Measurements from ENCODE around the gene SSTR5. TPM values are rescaled to one million over a fixed set of nuclear protein-coding genes. Genes with fewer than 3 reads are reported as not detected.

Gene SSTR5
- total RNA-seq, 1 donor from 2014 or later, result not detected

GRCh38 chr16:1040346-1040745 lies 32.2 kb upstream of the SSTR5 start:
- H3K9me3 Mint-ChIP-seq, result no peaks in the 10 kb centered on the region
- H3K4me3 Mint-ChIP-seq, result no peak overlapping the region
- POLR2A ChIA-PET, result no interaction called here
- H3K27me3 Mint-ChIP-seq, result peaks cover 3% of the 10 kb centered on the region
- no peak for TF ChIP-seq CTCF (IDR thresholded peaks at IDR 0.05)
- H3K4me1 Mint-ChIP-seq, result no peaks in the 10 kb centered on the region
- CTCF ChIA-PET, result no interaction called here
- ATAC-seq (ENCODE audit: low read depth), result no peak
- no peaks in the 10 kb centered on the region for H3K36me3 Mint-ChIP-seq (ENCODE audit: low read depth)
- intact Hi-C loops (cut with micrococcal nuclease), result no loop called here
- no peak overlapping the region for H3K27ac Mint-ChIP-seq
- no peak for DNase-seq

- ChIA-PET POLR2A (no interaction called here), CTCF (no interaction called here)
- no peaks in the 10 kb centered on the region for H3K9me3 Mint-ChIP-seq
- H3K4me3 Mint-ChIP-seq, result no peak overlapping the region
- intact Hi-C loops (cut with micrococcal nuclease), result no loop called here
- no peak for ATAC-seq (ENCODE audit: low read depth)
- no peak overlapping the region for H3K27ac Mint-ChIP-seq
- DNase-seq, result no peak
- H3K36me3 Mint-ChIP-seq (ENCODE audit: low read depth), result no peaks in the 10 kb centered on the region
- no peak for TF ChIP-seq CTCF (IDR thresholded peaks at IDR 0.05)
- no peaks in the 10 kb centered on the region for H3K4me1 Mint-ChIP-seq
- H3K27me3 Mint-ChIP-seq, result peaks cover 3% of the 10 kb centered on the region
Observed at GRCh38 chr16:1042049-1042744, 30.4 kb upstream of the SSTR5 start.

DNA sequence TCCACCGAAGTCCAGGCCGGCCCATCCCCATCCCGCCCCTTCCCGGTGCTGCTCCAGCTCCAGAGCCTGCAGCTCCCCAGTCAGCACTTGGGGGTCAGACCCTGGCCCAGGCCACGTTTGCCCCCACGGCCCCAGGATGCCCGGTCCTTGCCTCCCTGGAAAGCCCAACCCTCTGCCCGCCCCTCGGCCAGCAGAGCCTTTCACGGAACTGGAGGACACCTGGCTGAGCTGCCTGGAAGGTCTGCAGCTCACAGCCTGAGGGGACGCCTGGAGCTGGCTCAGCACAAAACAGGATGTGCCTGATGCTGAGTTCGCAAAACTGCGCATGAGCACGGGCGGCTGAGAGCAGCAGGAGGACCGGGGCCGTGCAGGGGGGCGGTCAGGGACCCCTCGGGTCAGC lies 29.7 kb upstream of the SSTR5 start:
- no peak for TF ChIP-seq CTCF (IDR thresholded peaks at IDR 0.05)
- ChIA-PET CTCF (no interaction called here), POLR2A (no interaction called here)
- Mint-ChIP-seq H3K36me3 (ENCODE audit: low read depth) (no peaks in the 10 kb centered on the region), H3K4me1 (no peaks in the 10 kb centered on the region), H3K4me3 (no peak overlapping the region), H3K27me3 (peaks cover 3% of the 10 kb centered on the region), H3K27ac (no peak overlapping the region), H3K9me3 (no peaks in the 10 kb centered on the region)
- intact Hi-C loops (cut with micrococcal nuclease), result no loop called here
- ATAC-seq (ENCODE audit: low read depth) (no peak), DNase-seq (no peak)

GRCh38 chr16:1043881-1044451 lies 28.6 kb upstream of the SSTR5 start:
- ChIA-PET POLR2A (no interaction called here), CTCF (no interaction called here)
- peaks cover 5% of the 10 kb centered on the region for H3K27me3 Mint-ChIP-seq
- no peaks in the 10 kb centered on the region for H3K36me3 Mint-ChIP-seq (ENCODE audit: low read depth)
- H3K4me3 Mint-ChIP-seq, result no peak overlapping the region
- no peaks in the 10 kb centered on the region for H3K9me3 Mint-ChIP-seq
- no peaks in the 10 kb centered on the region for H3K4me1 Mint-ChIP-seq
- intact Hi-C loops (cut with micrococcal nuclease), result no loop called here
- DNase-seq (no peak), ATAC-seq (ENCODE audit: low read depth) (no peak)
- no peak for TF ChIP-seq CTCF (IDR thresholded peaks at IDR 0.05)
- H3K27ac Mint-ChIP-seq, result no peak overlapping the region

DNA sequence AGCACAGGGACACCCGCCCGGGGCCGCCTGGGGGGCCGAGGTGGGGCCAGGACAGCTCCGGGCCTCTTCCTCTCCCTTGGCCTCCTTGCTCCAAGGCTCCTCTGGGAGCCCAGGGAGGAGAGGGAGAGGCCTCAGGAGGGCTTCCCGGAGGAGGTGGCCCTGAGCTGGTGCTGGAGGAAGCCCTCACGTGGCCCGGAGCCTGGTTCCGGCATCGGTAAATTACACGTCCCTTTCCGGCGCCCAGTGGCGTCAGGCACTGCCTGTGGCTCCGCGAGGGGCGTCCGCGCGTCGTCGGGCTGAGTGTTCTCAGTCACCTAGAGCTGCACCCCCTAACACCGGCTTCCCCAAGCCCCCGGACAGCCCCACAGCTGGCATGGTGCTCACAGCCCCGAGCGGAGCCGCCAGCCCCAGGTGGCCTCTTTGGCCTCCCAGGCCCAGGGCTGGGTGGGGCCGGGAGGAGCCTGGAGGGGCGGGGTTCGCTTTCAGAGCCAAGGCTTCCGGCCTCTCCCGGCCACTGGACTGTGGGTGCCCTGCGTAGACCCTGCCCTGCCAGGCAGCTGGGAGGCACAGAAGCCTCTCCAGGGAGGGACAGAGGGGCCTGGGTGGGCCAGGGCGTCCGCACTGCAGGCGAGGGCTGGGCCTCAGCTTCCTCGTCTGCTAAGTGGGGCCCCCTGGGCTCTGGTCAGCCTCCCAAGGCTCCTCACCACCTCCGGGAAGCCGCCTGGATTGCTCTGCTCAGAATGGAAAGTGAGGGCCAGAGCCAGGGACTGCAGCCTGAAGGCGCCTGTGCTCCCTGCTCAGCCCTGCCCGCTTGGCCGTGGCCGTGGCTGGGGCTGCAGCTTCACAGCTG lies 27.9 kb upstream of the SSTR5 start:
- ChIA-PET CTCF (no interaction called here), POLR2A (no interaction called here)
- DNase-seq, result no peak
- H3K27ac Mint-ChIP-seq, result no peak overlapping the region
- TF ChIP-seq CTCF (IDR thresholded peaks at IDR 0.05), result no peak
- H3K4me3 Mint-ChIP-seq, result no peak overlapping the region
- intact Hi-C loops (cut with micrococcal nuclease), result no loop called here
- no peaks in the 10 kb centered on the region for H3K9me3 Mint-ChIP-seq
- H3K4me1 Mint-ChIP-seq, result no peaks in the 10 kb centered on the region
- H3K27me3 Mint-ChIP-seq, result peaks cover 5% of the 10 kb centered on the region
- no peak for ATAC-seq (ENCODE audit: low read depth)
- no peaks in the 10 kb centered on the region for H3K36me3 Mint-ChIP-seq (ENCODE audit: low read depth)
